GM23338 (cell line): ENCODE data around the gene CBLN4. TPM values are rescaled to one million over a fixed set of nuclear protein-coding genes. Genes with fewer than 3 reads are reported as not detected.

Experiments used
- ATAC-seq: fragments of 200-7000 bp; cut with Tn5 transposase; 3 replicates; pipeline ENCODE4 v1.9.1; 2020
- DNase-seq: peaks from one replicate; pipeline ENCODE4 v3.0.0-alpha.2; 2015; ENCODE audit warnings: low spot score
- H2AFZ ChIP-seq: fragments of 200-600 bp; sonication (generic); 2 replicates; pipeline ENCODE4 v1.8.0; 2016; ENCODE audit warnings: antibody characterized with exemption, mild to moderate bottlenecking, moderate library complexity
- H3F3A ChIP-seq: fragments of 200-600 bp; sonication (generic); replicated peaks from 2 replicates; pipeline ENCODE4 v1.8.0; 2017; ENCODE audit warnings: antibody characterized with exemption, mixed run types, low read depth
- H3K27ac ChIP-seq: fragments of 200-600 bp; sonication (generic); 2 replicates; pipeline ENCODE4 v1.6.1; 2016; ENCODE audit warnings: low read depth
- H3K27me3 ChIP-seq: fragments of 200-600 bp; sonication (generic); 2 replicates; pipeline ENCODE4 v1.8.0; 2016; ENCODE audit warnings: mild to moderate bottlenecking, mixed run types, moderate library complexity; ENCODE audit not compliant: insufficient read depth
- H3K36me3 ChIP-seq: fragments of 200-600 bp; sonication (generic); 2 replicates; pipeline ENCODE4 v1.8.0; 2016; ENCODE audit warnings: mild to moderate bottlenecking; ENCODE audit not compliant: insufficient read depth
- H3K4me1 ChIP-seq: fragments of 200-600 bp; sonication (generic); 2 replicates; pipeline ENCODE4 v1.8.0; 2016; ENCODE audit warnings: mild to moderate bottlenecking, moderate library complexity; ENCODE audit not compliant: insufficient read depth
- H3K4me2 ChIP-seq: fragments of 200-600 bp; sonication (generic); 2 replicates; pipeline ENCODE4 v1.7.1; 2017; ENCODE audit warnings: mixed run types
- H3K4me3 ChIP-seq: fragments of 200-600 bp; sonication (generic); 2 replicates; pipeline ENCODE4 v1.6.1; 2016; ENCODE audit warnings: mixed run types
- H3K79me2 ChIP-seq: fragments of 200-600 bp; sonication (generic); replicated peaks from 2 replicates; pipeline ENCODE4 v1.8.0; 2017; ENCODE audit warnings: mild to moderate bottlenecking; ENCODE audit not compliant: insufficient read depth
- H3K9me2 ChIP-seq: fragments of 200-600 bp; sonication (generic); 2 replicates; pipeline ENCODE4 v1.8.0; 2017; ENCODE audit not compliant: insufficient read depth
- H4K20me1 ChIP-seq: fragments of 200-600 bp; sonication (generic); replicated peaks from 2 replicates; pipeline ENCODE4 v1.8.0; 2017; ENCODE audit warnings: mild to moderate bottlenecking; ENCODE audit not compliant: insufficient read depth
- H3K27ac Mint-ChIP-seq: 2 replicates; pipeline ENCODE4 v1.8.0; 2020; ENCODE audit warnings: inconsistent platforms, mild to moderate bottlenecking, moderate library complexity, mixed read lengths
- H3K27me3 Mint-ChIP-seq: 3 replicates; pipeline ENCODE4 v1.8.0; 2022; ENCODE audit warnings: low read depth, mild to moderate bottlenecking, moderate library complexity, mixed read lengths, inconsistent platforms; ENCODE audit not compliant: insufficient read depth, poor library complexity
- H3K36me3 Mint-ChIP-seq: 3 replicates; pipeline ENCODE4 v1.8.0; 2021; ENCODE audit warnings: low read depth, mild to moderate bottlenecking, inconsistent platforms, moderate library complexity, mixed read lengths
- H3K4me1 Mint-ChIP-seq: 3 replicates; pipeline ENCODE4 v1.8.0; 2020; ENCODE audit warnings: mild to moderate bottlenecking, inconsistent platforms, mixed read lengths
- H3K4me3 Mint-ChIP-seq: 3 replicates; pipeline ENCODE4 v1.8.0; 2021; ENCODE audit warnings: moderate library complexity, mild to moderate bottlenecking, inconsistent platforms, mixed read lengths
- H3K9me3 Mint-ChIP-seq: 3 replicates; pipeline ENCODE4 v1.8.0; 2020; ENCODE audit warnings: moderate library complexity, mild to moderate bottlenecking, inconsistent platforms, mixed read lengths
- CREB1 ChIP-seq: fragments of 250-450 bp; sonication (Bioruptor Pico); IDR thresholded peaks from 2 replicates; pipeline ENCODE4 v1.5.0; 2020; ENCODE audit warnings: low read depth, mild to moderate bottlenecking, moderate library complexity
- EZH2phosphoT487 ChIP-seq: fragments of 200-600 bp; sonication (generic); IDR thresholded peaks from one replicate; pipeline ENCODE4 v1.8.1; 2018; ENCODE audit warnings: antibody characterized with exemption; ENCODE audit not compliant: unreplicated experiment
- NANOG ChIP-seq: IDR thresholded peaks from 2 replicates; pipeline ENCODE4 v1.6.1; 2016; ENCODE audit warnings: antibody characterized with exemption, borderline replicate concordance
- REST ChIP-seq: IDR thresholded peaks from one replicate; pipeline ENCODE4 v1.6.1; 2018; ENCODE audit warnings: antibody characterized with exemption; ENCODE audit not compliant: unreplicated experiment
- STAT1 ChIP-seq: IDR thresholded peaks from one replicate; pipeline ENCODE4 v1.6.1; 2016; ENCODE audit warnings: antibody characterized with exemption; ENCODE audit not compliant: unreplicated experiment
- ZNF114 ChIP-seq: fragments of 250-450 bp; sonication (Bioruptor Pico); IDR thresholded peaks from 2 replicates; pipeline ENCODE4 v1.5.0; 2020; ENCODE audit warnings: mild to moderate bottlenecking, moderate library complexity
- ZNF331 ChIP-seq: fragments of 250-450 bp; sonication (Bioruptor Pico); IDR thresholded peaks from 2 replicates; pipeline ENCODE4 v1.5.0; 2020; ENCODE audit warnings: low read depth, mild to moderate bottlenecking, moderate library complexity
- polyA plus RNA-seq: library from polyadenylated mRNA; unstranded; fragments of >200 nt; fragmentation: Nextera tagmentation; extraction: Ambion mirVana; gene quantifications from 2 replicates; pipeline ENCODE4 v1.2.1, GENCODE V29; 2016
- total RNA-seq: library from RNA; depleted of rRNA; stranded (reverse); fragments of >200 nt; shearing (Covaris generic); gene quantifications from 2 replicates; pipeline ENCODE4 v1.2.3, GENCODE V29; 2014
- TF ChIP-seq, protein P1 (sequence below): fragments of 250-450 bp; sonication (Bioruptor Pico); IDR thresholded peaks from 2 replicates; pipeline ENCODE4 v1.5.0; 2020; ENCODE audit warnings: mild to moderate bottlenecking, moderate library complexity

Gene CBLN4
- total and polyA plus RNA-seq, 2 experiments from 2014 or later = not detected

DNA sequence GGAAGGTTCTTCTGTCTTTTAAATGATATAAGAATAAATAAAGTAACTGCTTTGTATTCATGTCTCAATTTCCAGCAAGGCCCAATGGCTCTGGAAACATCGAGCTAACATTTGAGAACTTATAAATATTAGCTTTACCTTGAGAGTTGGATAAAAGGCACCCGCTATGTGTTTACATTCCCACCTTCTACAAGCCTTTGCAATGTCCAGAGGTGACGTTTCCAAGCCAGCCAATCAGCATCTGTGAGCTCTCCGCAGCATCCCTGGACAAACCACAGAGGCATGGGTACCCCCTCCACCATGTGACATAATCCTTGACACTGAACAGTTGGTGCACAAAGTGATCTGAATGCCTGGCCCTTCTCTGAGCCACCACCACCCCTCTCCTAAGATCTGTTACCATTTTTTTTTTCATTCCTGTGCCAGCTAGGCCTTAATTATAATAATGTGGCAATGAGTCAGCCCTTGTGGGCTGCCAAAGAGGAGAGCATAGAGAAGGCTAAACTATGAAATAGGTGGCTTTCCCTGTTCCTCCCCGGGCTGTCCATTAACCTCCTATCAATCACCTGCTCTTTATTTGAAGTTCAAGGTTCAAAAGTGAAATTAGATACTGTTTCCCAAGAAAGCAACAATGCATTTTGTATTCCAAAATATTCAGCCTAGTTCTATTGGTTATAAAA is 4.1 kb downstream of the CBLN4 start (continued):
- no peak for TF ChIP-seq ZNF114
- TF ChIP-seq CREB1 (CRISPR knock-in tag) = no peak
- no peak for TF ChIP-seq NANOG
- TF ChIP-seq EZH2phosphoT487 = no peak
- no peak for TF ChIP-seq ZNF331
- no peak for TF ChIP-seq STAT1
- TF ChIP-seq, protein P1, sequence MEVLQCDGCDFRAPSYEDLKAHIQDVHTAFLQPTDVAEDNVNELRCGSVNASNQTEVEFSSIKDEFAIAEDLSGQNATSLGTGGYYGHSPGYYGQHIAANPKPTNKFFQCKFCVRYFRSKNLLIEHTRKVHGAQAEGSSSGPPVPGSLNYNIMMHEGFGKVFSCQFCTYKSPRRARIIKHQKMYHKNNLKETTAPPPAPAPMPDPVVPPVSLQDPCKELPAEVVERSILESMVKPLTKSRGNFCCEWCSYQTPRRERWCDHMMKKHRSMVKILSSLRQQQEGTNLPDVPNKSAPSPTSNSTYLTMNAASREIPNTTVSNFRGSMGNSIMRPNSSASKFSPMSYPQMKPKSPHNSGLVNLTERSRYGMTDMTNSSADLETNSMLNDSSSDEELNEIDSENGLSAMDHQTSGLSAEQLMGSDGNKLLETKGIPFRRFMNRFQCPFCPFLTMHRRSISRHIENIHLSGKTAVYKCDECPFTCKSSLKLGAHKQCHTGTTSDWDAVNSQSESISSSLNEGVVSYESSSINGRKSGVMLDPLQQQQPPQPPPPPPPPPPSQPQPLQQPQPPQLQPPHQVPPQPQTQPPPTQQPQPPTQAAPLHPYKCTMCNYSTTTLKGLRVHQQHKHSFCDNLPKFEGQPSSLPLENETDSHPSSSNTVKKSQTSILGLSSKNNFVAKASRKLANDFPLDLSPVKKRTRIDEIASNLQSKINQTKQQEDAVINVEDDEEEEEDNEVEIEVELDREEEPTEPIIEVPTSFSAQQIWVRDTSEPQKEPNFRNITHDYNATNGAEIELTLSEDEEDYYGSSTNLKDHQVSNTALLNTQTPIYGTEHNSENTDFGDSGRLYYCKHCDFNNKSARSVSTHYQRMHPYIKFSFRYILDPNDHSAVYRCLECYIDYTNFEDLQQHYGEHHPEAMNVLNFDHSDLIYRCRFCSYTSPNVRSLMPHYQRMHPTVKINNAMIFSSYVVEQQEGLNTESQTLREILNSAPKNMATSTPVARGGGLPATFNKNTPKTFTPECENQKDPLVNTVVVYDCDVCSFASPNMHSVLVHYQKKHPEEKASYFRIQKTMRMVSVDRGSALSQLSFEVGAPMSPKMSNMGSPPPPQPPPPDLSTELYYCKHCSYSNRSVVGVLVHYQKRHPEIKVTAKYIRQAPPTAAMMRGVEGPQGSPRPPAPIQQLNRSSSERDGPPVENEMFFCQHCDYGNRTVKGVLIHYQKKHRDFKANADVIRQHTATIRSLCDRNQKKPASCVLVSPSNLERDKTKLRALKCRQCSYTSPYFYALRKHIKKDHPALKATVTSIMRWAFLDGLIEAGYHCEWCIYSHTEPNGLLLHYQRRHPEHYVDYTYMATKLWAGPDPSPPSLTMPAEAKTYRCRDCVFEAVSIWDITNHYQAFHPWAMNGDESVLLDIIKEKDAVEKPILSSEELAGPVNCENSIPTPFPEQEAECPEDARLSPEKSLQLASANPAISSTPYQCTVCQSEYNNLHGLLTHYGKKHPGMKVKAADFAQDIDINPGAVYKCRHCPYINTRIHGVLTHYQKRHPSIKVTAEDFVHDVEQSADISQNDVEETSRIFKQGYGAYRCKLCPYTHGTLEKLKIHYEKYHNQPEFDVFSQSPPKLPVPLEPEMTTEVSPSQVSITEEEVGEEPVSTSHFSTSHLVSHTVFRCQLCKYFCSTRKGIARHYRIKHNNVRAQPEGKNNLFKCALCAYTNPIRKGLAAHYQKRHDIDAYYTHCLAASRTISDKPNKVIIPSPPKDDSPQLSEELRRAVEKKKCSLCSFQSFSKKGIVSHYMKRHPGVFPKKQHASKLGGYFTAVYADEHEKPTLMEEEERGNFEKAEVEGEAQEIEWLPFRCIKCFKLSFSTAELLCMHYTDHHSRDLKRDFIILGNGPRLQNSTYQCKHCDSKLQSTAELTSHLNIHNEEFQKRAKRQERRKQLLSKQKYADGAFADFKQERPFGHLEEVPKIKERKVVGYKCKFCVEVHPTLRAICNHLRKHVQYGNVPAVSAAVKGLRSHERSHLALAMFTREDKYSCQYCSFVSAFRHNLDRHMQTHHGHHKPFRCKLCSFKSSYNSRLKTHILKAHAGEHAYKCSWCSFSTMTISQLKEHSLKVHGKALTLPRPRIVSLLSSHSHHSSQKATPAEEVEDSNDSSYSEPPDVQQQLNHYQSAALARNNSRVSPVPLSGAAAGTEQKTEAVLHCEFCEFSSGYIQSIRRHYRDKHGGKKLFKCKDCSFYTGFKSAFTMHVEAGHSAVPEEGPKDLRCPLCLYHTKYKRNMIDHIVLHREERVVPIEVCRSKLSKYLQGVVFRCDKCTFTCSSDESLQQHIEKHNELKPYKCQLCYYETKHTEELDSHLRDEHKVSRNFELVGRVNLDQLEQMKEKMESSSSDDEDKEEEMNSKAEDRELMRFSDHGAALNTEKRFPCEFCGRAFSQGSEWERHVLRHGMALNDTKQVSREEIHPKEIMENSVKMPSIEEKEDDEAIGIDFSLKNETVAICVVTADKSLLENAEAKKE = no peak

DNA sequence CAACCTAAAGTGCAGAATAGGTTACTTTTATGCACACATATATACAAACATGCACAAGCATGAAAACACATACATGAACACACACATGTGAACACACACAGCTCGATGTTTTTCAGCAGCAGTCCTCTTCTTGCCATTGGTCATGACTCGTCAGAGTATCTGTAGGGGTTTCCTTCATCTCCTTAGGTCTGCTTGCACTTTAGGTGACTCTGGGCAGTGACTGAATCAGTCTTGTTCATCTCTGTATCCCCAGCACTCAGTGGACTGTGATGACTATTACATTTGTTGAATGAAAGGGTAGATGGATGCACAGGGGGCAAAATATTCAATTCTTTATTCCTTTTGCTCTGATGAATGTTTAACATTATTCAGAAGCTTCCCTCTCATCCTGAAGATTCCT is 26.8 kb downstream of the CBLN4 start:
- no peak for TF ChIP-seq REST
- no peak for TF ChIP-seq ZNF114
- no peak overlapping the region for H3K4me3 ChIP-seq
- Mint-ChIP-seq H3K27ac (no peak overlapping the region), H3K27me3 (no peaks in the 10 kb centered on the region), H3K9me3 (peaks cover 98% of the 10 kb centered on the region), H3K4me3 (no peak overlapping the region), H3K4me1 (no peaks in the 10 kb centered on the region), H3K36me3 (peaks cover 33% of the 10 kb centered on the region)
- ATAC-seq (no peak), DNase-seq (no peak)
- H3K27ac ChIP-seq = no peak overlapping the region
- H3K27me3 ChIP-seq = no peaks in the 10 kb centered on the region
- no peak overlapping the region for H2AFZ ChIP-seq
- no peaks in the 10 kb centered on the region for H3K4me1 ChIP-seq
- H4K20me1 ChIP-seq = no peaks in the 10 kb centered on the region
- no peaks in the 10 kb centered on the region for H3K9me2 ChIP-seq
- no peaks in the 10 kb centered on the region for H3K79me2 ChIP-seq
- peaks cover 10% of the 10 kb centered on the region for H3K36me3 ChIP-seq
- no peaks in the 10 kb centered on the region for H3F3A ChIP-seq
- H3K4me2 ChIP-seq = no peak overlapping the region
